ENCODE data around the gene CUX1.

DNA sequence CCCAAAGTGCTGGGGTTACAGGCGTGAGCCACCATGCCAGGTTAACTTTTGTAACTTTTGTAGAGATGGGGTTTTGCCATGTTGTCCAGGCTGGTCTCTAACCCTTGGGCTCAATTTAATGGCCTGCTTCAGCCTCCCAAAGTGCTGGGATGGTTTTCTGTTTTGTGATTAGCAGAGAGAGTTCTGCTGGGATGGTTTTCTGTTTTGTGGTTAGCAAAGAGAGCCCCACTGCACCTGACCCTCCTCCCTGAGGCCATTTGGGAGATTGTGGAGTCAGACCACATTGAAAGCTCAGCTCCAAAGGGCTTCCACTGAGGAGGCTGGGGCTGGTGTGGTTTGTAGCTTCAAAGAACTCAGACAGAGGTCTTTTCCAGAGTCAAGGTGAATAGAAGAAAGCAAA lies 29.6 kb upstream of the CUX1 start:
- no peak for TF ChIP-seq POLR2A (IDR thresholded peaks at IDR 0.05)
- TF ChIP-seq, protein P1, sequence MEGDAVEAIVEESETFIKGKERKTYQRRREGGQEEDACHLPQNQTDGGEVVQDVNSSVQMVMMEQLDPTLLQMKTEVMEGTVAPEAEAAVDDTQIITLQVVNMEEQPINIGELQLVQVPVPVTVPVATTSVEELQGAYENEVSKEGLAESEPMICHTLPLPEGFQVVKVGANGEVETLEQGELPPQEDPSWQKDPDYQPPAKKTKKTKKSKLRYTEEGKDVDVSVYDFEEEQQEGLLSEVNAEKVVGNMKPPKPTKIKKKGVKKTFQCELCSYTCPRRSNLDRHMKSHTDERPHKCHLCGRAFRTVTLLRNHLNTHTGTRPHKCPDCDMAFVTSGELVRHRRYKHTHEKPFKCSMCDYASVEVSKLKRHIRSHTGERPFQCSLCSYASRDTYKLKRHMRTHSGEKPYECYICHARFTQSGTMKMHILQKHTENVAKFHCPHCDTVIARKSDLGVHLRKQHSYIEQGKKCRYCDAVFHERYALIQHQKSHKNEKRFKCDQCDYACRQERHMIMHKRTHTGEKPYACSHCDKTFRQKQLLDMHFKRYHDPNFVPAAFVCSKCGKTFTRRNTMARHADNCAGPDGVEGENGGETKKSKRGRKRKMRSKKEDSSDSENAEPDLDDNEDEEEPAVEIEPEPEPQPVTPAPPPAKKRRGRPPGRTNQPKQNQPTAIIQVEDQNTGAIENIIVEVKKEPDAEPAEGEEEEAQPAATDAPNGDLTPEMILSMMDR (IDR thresholded peaks at IDR 0.05) = no peak

All from uterus (tissue), 2 donors.